CD4-positive, alpha-beta memory T cell (primary cell): ENCODE data around the gene OLA1. TPM values are rescaled to one million over a fixed set of nuclear protein-coding genes. Genes with fewer than 3 reads are reported as not detected.

Experiments
- CTCF ChIA-PET: fragments of 350-600 bp; sonication (Branson Sonifier 250); formaldehyde crosslinking; loops from one replicate; lab custom pipeline; 2021; ENCODE audit warnings: inconsistent platforms; ENCODE audit not compliant: partially characterized antibody; lab: Charles Lee
- POLR2A ChIA-PET: fragments of 350-600 bp; sonication (Branson Sonifier 250); formaldehyde crosslinking; loops from one replicate; lab custom pipeline; 2021; ENCODE audit not compliant: partially characterized antibody; lab: Charles Lee
- DNase-seq, 5 donors: peaks; one replicate each; pipeline versions ENCODE4 v3.0.0 to v3.0.0-alpha.2; 2020 to 2022; ENCODE audit warnings: mixed read lengths in 1 of 5
- H3K27ac ChIP-seq: one replicate; pipeline ENCODE4 v1.7.0; 2013; ENCODE audit warnings: low read depth, low read length
- H3K27me3 ChIP-seq: 2 replicates; pipeline ENCODE4 v1.7.0; 2013; ENCODE audit warnings: mild to moderate bottlenecking, low read length, moderate library complexity; ENCODE audit not compliant: insufficient read depth
- H3K36me3 ChIP-seq: 2 replicates; pipeline ENCODE4 v1.7.0; 2013; ENCODE audit warnings: mild to moderate bottlenecking, low read length, moderate library complexity; ENCODE audit not compliant: insufficient read depth
- H3K4me1 ChIP-seq: 2 replicates; pipeline ENCODE4 v1.7.0; 2013; ENCODE audit warnings: mild to moderate bottlenecking, low read length, moderate library complexity; ENCODE audit not compliant: insufficient read depth
- H3K4me3 ChIP-seq, 2 donors: one replicate each; pipeline ENCODE4 v1.7.0; 2013; ENCODE audit warnings: low read length in 2 of 2, mild to moderate bottlenecking in 1 of 2
- H3K9me3 ChIP-seq, 2 donors: one replicate each; pipeline ENCODE4 v1.7.0; 2013; ENCODE audit warnings: low read length in 2 of 2, control low read depth in 1 of 2; ENCODE audit not compliant: control insufficient read depth in 1 of 2
- H3K27ac Mint-ChIP-seq, 7 donors: one replicate each; pipeline ENCODE4 v1.8.0; 2020 to 2021; ENCODE audit warnings: mixed read lengths in 7 of 7, mild to moderate bottlenecking in 6 of 7, inconsistent platforms in 3 of 7, moderate library complexity in 3 of 7
- H3K27me3 Mint-ChIP-seq, 2 donors: one replicate each; pipeline ENCODE4 v1.8.0; 2020 to 2021; ENCODE audit warnings: mixed read lengths in 2 of 2
- H3K36me3 Mint-ChIP-seq, 2 donors: one replicate each; pipeline ENCODE4 v1.8.0; 2020 to 2021; ENCODE audit warnings: mixed read lengths in 2 of 2, inconsistent platforms in 1 of 2, mild to moderate bottlenecking in 1 of 2
- H3K4me1 Mint-ChIP-seq, 4 donors: one replicate each; pipeline ENCODE4 v1.8.0; 2020 to 2021; ENCODE audit warnings: mixed read lengths in 4 of 4, mild to moderate bottlenecking in 1 of 4
- H3K4me3 Mint-ChIP-seq, 8 donors: one replicate each; pipeline ENCODE4 v1.8.0; 2020 to 2021; ENCODE audit warnings: mixed read lengths in 8 of 8, mild to moderate bottlenecking in 7 of 8, moderate library complexity in 6 of 8, inconsistent platforms in 3 of 8
- H3K9me3 Mint-ChIP-seq, 8 donors: one replicate each; pipeline ENCODE4 v1.8.0; 2020 to 2021; ENCODE audit warnings: mixed read lengths in 8 of 8, mild to moderate bottlenecking in 5 of 8, inconsistent platforms in 3 of 8, moderate library complexity in 1 of 8
- intact Hi-C: fragments of 100-400 bp; cut with micrococcal nuclease; formaldehyde crosslinking; loops from one replicate; pipeline ENCODE4 v1.15.1; 2023
- polyA plus RNA-seq, 2 donors: library from polyadenylated mRNA; unstranded; fragments of 300-500 nt; fragmentation: Illumina TruSeq; gene quantifications; one replicate each; pipeline ENCODE4 v1.2.3, GENCODE V29; 2021
- total RNA-seq, 2 experiments: library from RNA; stranded (reverse); gene quantifications; one replicate each; pipeline ENCODE4 v1.2.3, GENCODE V29; 2021

Gene OLA1
- total and polyA plus RNA-seq, 4 experiments from 2014 or later: 31.1 to 77.1 (median 43.9) TPM

DNA sequence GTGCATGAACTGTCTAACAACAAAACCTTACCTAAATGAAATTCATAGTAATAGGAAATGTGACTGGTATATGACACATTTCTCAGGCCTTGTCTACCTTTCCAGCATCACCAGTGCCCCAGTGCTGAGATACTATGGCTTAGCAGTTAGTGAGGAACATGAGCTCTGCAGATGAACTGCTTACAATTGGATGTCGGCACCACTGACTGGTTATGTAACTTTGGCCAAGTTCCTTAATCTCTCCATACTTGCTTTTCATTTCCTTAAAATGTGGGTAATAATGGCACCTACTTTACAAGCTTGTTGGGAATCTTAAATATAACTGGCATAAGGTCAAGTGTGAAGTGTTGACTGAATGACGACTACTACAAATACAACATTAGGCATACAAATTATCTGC, 136.3 kb downstream of the OLA1 start:
- CTCF ChIA-PET: no interaction called here
- POLR2A ChIA-PET: no interaction called here
- H3K27ac ChIP-seq: no peak overlapping the region

DNA sequence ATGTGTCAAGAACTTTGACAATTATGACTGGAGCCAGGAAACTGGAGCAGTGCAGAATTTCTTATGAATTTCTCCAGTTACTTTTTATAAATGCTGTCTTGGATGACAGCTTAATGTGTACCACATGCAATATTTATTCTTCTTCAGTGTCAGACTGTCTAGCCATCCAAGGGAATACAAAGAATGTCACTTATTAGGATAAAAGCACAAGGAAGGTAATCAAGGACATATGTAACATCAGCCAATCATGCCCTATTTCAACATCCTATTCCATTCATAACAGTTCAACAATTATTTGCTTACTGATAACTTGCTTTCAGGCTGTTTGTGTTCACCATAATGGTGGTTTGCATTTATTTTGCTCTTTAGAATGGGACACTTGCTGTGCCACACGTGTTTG, 139.8 kb downstream of the OLA1 start:
- no peak for DNase-seq
- H3K27me3 Mint-ChIP-seq: no peaks in the 10 kb centered on the region
- no peak overlapping the region for H3K4me3 Mint-ChIP-seq
- ChIA-PET CTCF (no interaction called here), POLR2A (no interaction called here)
- Histone ChIP-seq H3K9me3 (no peaks in the 10 kb centered on the region), H3K27ac (no peak overlapping the region), H3K4me1 (no peaks in the 10 kb centered on the region), H3K27me3 (no peaks in the 10 kb centered on the region), H3K4me3 (no peak overlapping the region), H3K36me3 (no peaks in the 10 kb centered on the region)
- peaks cover 0 to 8% of the 10 kb centered on the region in 2 donors for H3K36me3 Mint-ChIP-seq
- no peaks in the 10 kb centered on the region for H3K4me1 Mint-ChIP-seq
- no peak overlapping the region for H3K27ac Mint-ChIP-seq
- intact Hi-C loops: no loop called here
- H3K9me3 Mint-ChIP-seq: no peaks in the 10 kb centered on the region

More for the DNA sequence above, 136.3 kb downstream of the OLA1 start:
- intact Hi-C loops: no loop called here
- Mint-ChIP-seq H3K36me3 (peaks cover 0 to 22% of the 10 kb centered on the region in 2 donors), H3K4me1 (no peaks in the 10 kb centered on the region), H3K27ac (no peak overlapping the region), H3K27me3 (no peaks in the 10 kb centered on the region), H3K9me3 (no peaks in the 10 kb centered on the region), H3K4me3 (no peak overlapping the region)
- no peak overlapping the region for H3K4me3 ChIP-seq
- H3K4me1 ChIP-seq: no peaks in the 10 kb centered on the region
- no peak for DNase-seq
- H3K36me3 ChIP-seq: no peaks in the 10 kb centered on the region
- H3K9me3 ChIP-seq: no peaks in the 10 kb centered on the region
- no peaks in the 10 kb centered on the region for H3K27me3 ChIP-seq

DNA sequence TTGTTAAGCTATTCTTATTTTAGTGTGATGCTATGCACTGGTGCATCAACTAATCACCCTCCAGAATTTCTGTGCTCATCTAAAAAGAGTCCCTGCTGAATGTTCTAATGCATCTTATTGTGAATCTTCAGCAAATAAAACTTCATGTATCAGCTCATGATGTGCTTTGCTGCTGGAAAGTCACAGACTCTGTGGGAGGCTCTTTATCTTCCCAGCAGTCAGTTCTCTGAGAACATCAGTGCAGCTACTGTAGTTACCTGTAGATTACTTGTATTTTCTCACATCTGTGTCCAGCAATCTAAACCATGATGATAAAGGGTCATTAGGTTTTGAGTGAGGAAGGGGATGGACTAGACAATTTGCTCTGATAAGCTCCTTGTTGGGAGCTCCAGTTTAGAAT, 141.6 kb downstream of the OLA1 start:
- Mint-ChIP-seq H3K4me3 (no peak overlapping the region), H3K36me3 (peaks cover 2 to 11% of the 10 kb centered on the region in 2 donors), H3K4me1 (no peaks in the 10 kb centered on the region), H3K9me3 (no peaks in the 10 kb centered on the region), H3K27me3 (no peaks in the 10 kb centered on the region), H3K27ac (no peak overlapping the region)
- no peaks in the 10 kb centered on the region for H3K27me3 ChIP-seq
- POLR2A ChIA-PET: no interaction called here
- no peak overlapping the region for H3K4me3 ChIP-seq
- no peak for DNase-seq
- CTCF ChIA-PET: interaction anchor here (0.9 to 1.4 kb wide), 2 partner anchors 235 to 706 kb away, joined by 3 read pairs; no protein-coding TSS in a partner anchor
- no peaks in the 10 kb centered on the region for H3K9me3 ChIP-seq
- intact Hi-C loops: no loop called here
- no peaks in the 10 kb centered on the region for H3K36me3 ChIP-seq
- H3K4me1 ChIP-seq: no peaks in the 10 kb centered on the region
- H3K27ac ChIP-seq: no peak overlapping the region

DNA sequence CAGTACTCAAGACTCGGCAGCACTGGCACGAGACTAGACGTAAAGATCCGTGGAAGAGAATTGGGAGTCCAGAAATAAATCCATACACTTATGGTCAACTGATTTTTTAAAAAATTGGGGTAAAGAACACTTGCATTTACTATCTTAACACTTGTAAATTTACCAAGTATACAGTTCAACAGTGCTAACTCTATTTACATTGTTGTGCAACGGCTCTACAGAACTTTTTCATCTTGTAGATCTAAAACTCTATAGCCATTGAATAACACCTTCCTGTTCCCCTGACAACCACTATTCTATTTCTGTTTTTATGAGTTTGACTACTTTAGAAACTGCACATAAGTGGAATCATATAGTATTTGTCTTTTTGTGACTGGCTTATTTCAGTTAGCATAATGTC, 153.8 kb downstream of the OLA1 start:
- intact Hi-C loops: no loop called here
- no peak overlapping the region for H3K4me3 ChIP-seq
- Mint-ChIP-seq H3K36me3 (peaks cover 1 to 13% of the 10 kb centered on the region in 2 donors), H3K4me3 (no peak overlapping the region), H3K4me1 (peaks cover 0 to 3% (median 0%) of the 10 kb centered on the region in 4 donors), H3K27me3 (no peaks in the 10 kb centered on the region), H3K27ac (no peak overlapping the region), H3K9me3 (peaks cover 0 to 3% (median 0%) of the 10 kb centered on the region in 8 donors)
- CTCF ChIA-PET: no interaction called here
- DNase-seq: no peak
- no peaks in the 10 kb centered on the region for H3K9me3 ChIP-seq
- H3K27ac ChIP-seq: no peak overlapping the region
- no peaks in the 10 kb centered on the region for H3K36me3 ChIP-seq
- H3K4me1 ChIP-seq: no peaks in the 10 kb centered on the region
- no peaks in the 10 kb centered on the region for H3K27me3 ChIP-seq
- POLR2A ChIA-PET: no interaction called here

DNA sequence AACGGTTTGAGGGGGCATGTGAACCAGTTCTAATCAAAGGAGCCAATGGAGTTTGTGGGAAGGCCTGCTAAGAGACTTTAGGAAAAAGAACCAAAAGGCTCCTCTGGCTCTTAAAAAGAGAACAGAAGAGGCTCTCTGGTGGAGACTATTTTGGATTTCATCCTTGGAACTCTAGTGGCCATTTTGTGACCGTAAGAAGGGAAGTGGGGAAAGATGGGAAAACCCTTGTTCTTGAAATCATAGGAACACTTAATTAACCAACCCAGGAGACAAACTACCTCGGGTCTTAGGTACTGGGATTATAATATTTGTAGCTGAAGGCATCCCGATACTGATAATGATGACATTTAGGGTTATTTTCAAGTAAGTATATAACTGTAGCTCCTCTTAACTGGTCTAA, 157.9 kb downstream of the OLA1 start:
- Histone ChIP-seq H3K27me3 (no peaks in the 10 kb centered on the region), H3K9me3 (no peaks in the 10 kb centered on the region), H3K36me3 (no peaks in the 10 kb centered on the region), H3K4me1 (no peaks in the 10 kb centered on the region), H3K27ac (no peak overlapping the region), H3K4me3 (no peak overlapping the region)
- Mint-ChIP-seq H3K9me3 (peaks cover 0 to 3% (median 0%) of the 10 kb centered on the region in 8 donors), H3K4me1 (peaks cover 0 to 3% (median 0%) of the 10 kb centered on the region in 4 donors), H3K27me3 (no peaks in the 10 kb centered on the region), H3K36me3 (peaks cover 2 to 20% of the 10 kb centered on the region in 2 donors), H3K4me3 (no peak overlapping the region), H3K27ac (no peak overlapping the region)
- ChIA-PET CTCF (interaction anchor here (1.7 kb wide), 1 partner anchor 12 kb away, joined by 4 read pairs; no protein-coding TSS in a partner anchor), POLR2A (no interaction called here)
- intact Hi-C loops: no loop called here
- DNase-seq: no peak

DNA sequence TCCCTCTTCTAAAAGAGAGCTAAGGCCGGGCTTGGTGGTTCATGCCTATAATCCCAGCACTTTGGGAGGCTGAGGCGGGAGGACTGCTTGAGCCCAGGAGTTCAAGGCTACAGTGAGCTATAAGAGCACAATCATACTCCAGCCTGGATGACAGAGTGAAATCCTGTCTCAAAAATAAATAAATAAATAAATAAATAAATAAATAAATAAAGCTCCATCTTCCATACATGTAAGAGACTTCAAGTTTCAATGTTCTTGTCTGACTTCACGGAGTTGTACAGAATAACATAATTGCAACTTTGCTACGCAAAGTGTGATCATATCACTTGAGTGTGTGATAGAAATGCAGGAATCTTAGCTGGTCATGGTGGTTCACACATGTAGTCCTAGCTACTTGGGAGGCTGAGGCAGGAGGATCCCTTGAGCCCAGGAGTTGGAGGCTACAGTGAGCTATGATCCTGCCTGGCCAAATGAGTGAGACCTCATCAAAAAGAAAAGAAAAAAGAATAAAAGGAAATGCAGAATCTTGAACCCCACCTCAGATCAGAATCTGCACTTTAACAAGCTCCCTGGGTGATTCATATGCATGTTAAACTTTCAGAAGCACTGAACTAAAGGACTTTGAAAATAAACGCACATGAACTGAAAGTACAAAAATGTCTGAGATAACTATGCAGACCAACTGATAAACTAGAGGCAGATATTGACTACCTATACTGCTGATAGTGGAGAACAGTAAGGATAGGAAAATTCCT, 159.4 kb downstream of the OLA1 start:
- no peak overlapping the region for H3K4me3 Mint-ChIP-seq
- Histone ChIP-seq H3K4me1 (no peaks in the 10 kb centered on the region), H3K9me3 (no peaks in the 10 kb centered on the region), H3K27ac (no peak overlapping the region), H3K4me3 (no peak overlapping the region), H3K27me3 (no peaks in the 10 kb centered on the region), H3K36me3 (no peaks in the 10 kb centered on the region)
- CTCF ChIA-PET: no interaction called here
- H3K36me3 Mint-ChIP-seq: peaks cover 2 to 12% of the 10 kb centered on the region in 2 donors
- DNase-seq: no peak
- no peaks in the 10 kb centered on the region for H3K9me3 Mint-ChIP-seq
- H3K4me1 Mint-ChIP-seq: peaks cover 0 to 1% (median 0%) of the 10 kb centered on the region in 4 donors
- no peak overlapping the region for H3K27ac Mint-ChIP-seq
- POLR2A ChIA-PET: no interaction called here
- intact Hi-C loops: no loop called here
- H3K27me3 Mint-ChIP-seq: no peaks in the 10 kb centered on the region

DNA sequence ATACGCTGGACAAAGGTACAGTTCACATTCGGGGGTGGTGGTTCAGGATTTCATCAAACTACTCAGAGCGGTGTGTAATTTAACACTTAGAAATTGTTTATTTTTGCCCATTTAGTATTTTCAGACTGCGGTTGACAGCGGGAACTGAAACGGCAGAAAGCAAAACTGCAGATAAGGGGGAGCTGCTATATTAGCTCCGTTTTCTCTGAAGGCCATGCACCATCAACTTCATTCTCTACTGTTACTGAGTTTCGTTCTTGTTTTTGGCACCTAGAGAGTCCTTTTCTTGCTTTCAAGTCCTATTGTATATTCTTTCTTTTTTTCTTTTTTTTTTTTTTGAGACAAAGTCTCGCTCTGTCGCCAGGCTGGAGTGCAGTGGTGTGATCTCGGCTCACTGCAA, 161.6 kb downstream of the OLA1 start:
- no peaks in the 10 kb centered on the region for H3K27me3 ChIP-seq

More for the DNA sequence above, 161.6 kb downstream of the OLA1 start:
- Histone ChIP-seq H3K4me3 (no peak overlapping the region), H3K4me1 (no peaks in the 10 kb centered on the region), H3K36me3 (no peaks in the 10 kb centered on the region), H3K9me3 (no peaks in the 10 kb centered on the region), H3K27ac (no peak overlapping the region)
- ChIA-PET POLR2A (no interaction called here), CTCF (no interaction called here)
- Mint-ChIP-seq H3K4me3 (no peak overlapping the region), H3K27ac (no peak overlapping the region), H3K9me3 (no peaks in the 10 kb centered on the region), H3K27me3 (no peaks in the 10 kb centered on the region), H3K36me3 (peaks cover 2 to 11% of the 10 kb centered on the region in 2 donors), H3K4me1 (peaks cover 0 to 1% (median 0%) of the 10 kb centered on the region in 4 donors)
- no peak for DNase-seq
- intact Hi-C loops: no loop called here
